NCI-H1436 (cell line): Measurements from ENCODE around the gene FAM229A.
A peak's percentile ranks its signal among the peaks of the same experiment; 100 is the strongest.
"Not testable (repeated sequence)": the region's sequence is repeated elsewhere in the genome, so short reads cannot be mapped to it uniquely, and the experiment has no call there.

Experiments used
- DNase-seq: peaks from one replicate; lab custom pipeline; 2025; lab: John Stamatoyannopoulos, UW

The FAM229A gene

DNA sequence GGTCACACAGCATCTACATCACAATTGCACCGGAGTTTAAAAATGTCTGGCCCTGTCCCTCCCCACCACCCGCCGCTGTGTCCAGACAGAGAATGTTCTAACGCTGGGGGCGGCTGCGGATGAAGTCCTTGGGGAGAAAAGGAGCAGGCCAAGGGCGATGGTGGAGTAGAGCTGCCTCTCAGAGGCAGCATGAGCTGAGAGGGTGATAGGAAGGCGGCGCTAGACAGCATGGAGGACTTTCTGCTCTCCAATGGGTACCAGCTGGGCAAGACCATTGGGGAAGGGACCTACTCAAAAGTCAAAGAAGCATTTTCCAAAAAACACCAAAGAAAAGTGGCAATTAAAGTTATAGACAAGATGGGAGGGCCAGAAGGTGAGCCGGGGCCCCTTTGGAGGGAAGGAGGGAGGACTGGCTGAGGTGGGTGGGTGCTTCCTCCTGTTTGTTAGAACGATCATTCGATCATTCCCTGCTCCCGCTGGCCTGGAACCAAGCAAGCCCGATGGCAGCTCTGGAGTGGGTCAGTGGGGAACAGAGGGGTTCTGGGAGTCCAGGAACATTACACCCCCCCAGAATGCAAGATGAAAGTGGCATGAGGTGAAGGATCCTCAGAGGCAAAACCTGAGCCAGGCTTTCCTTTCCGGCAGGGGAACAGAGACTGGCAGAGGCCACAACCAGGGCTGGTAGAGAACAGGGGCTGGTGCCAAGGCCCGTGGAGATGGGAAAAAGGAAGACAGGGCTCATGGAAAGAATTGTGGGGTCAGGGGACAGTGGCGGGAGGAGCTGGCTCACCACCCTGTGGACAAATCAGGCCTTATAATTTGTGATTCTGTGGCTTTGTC, at the start of gene FAM229A, which contains the start of gene TSSK3:
Gene FAM229A (minus strand): TSS at position 12 of the 840 bp plus-strand sequence. CDS start 394 bp downstream, outside the sequence.
Gene TSSK3 (plus strand): TSS at position 66 of the 840 bp plus-strand sequence. CDS start 163 bp downstream, at position 229.
- DNase-seq = no peak

DNA sequence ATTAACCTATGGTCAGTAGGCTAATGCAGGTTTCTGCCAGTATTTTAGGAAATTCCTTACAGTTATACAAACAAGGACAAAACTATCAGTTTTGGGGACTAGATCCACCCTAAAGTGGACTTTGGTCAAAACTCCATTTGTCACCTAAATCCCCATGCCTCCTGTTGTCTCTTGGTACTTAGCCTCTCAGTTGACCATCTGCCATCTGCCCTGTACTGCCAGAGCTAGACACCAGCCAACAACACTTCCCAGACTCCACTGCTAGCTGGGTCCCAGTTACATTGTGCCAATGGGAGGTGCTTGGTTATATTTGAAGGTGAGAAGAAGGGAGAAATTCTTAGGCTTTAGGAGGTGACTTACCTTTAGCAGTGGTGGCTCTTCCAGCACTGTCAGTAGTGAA, 49.0 kb upstream of the FAM229A start:
- DNase-seq = no peak

- no peak for DNase-seq
Observed at GRCh38 chr1:32406629-32407111, 44.4 kb upstream of the FAM229A start.

DNA sequence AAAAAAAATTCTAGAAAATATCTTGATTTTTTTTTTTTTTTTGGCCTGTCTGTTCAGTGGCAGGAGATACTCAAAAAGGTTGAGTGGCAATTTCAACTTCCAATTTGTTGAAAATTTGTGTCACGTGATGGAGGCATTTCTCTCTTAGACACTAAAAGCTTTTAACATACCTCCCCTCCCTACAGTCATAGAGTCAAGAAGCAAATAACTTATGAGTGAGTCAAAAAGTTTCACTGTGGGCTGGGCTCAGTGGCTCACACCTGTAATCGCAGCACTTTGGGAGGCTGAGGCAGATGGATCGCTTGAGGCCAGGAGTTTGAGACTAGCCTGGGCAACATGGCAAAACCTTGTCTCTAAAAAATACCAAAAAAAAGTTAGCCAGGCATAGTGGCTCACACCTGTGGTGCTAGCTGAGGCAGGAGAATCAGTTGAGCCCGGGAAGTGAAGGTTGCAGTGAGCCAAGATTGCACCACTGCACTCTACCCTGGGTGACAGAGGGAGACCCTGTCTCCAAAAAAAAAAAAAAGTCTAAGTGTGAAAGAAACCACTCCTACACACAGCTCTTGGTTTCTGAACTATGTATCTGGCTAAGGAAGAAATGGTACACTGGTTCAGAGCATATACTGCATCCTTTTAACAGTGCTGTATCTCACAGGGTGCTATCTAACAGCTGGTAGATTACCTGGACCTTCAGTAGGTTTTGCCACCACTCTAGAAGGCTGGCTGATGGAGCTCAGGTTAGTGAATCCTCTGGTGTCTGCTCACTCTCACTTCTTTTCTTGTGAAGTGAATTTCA, 43.6 kb upstream of the FAM229A start:
- no peak for DNase-seq

DNA sequence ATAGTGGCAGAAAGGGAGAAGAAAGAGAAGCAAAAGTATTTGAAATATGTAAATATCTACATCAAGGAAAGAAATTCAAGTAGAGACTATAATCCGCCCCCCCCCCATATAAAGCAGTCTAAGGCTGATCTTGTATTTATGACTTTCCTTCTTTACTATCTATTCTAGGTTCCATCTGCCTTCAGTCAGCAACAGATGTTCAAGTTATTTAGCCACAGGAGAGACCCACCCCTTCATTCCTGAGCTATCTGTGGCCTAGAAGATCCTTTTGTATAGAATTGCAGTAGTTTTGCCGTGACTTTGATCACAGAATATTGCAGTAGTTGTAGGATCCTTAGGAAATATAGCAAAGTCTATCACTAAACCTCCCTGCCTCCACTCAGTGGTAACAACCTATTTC, 42.7 kb upstream of the FAM229A start:
- DNase-seq = no peak

DNA sequence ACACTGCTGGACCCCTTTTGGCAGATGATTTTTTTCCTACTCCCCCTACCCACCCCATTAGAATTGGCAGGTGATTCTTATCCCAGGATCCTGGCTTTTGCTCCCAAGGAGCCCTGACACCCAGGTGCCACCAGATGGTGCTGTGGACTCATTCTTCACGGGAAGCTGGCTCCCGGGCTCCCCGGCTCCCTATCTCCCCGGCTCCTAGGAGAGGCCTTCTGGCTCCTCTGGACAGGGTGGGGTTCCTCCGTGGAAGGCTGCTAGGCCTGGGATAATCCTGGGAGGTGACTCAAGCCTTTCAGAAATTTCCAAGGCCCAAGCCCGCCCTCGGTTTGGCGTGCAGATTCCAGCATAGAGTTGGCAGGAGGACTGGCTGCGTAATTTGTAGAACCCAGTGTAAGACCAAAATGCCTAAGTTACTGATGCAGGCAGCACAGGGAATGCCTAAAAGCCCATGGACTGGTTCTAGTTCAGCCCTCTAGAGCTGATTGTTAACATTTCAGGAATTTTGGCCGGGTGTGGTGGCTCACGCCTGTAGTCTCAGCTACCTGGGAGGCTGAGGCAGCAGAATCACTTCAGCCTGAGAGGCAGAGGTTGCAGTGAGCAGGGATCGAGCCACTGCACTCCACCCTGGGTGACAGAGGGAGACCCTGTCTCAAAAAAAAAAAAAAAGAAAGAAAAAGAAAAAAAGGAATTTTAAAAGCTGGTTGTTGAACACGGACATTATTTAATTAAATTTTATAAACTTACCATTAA, 38.8 kb upstream of the FAM229A start:
- peak; percentile 70 for DNase-seq

DNA sequence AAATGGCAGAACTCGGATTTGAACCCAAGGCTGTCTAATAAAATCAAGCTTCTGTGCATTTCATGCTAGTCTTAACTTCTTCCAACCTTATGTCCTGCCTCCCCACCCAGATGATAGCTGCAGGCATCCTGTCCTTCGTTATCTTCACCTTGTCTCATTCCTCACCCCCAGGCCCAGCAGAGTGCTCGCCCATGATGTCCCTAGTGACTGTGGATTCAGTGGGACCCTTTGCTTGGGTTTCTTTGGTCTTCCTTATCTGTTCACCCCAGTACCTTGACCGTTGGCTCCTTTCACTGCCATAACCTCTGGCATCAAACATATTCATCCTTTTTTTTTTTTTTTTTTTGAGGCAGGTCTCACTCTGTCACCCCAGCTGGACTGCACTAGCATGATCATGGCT, 37.6 kb upstream of the FAM229A start:
- DNase-seq = no peak

GRCh38 chr1:32398401-32398800, 36.1 kb upstream of the FAM229A start:
- DNase-seq = no peak

- DNase-seq = not testable (repeated sequence)
Observed at GRCh38 chr1:32396524-32396923, 34.2 kb upstream of the FAM229A start.

- DNase-seq = peak; percentile 16
Observed at GRCh38 chr1:32394890-32395432, 32.7 kb upstream of the FAM229A start.

- DNase-seq = peak; percentile 96
Observed at GRCh38 chr1:32394141-32394889, 32.0 kb upstream of the FAM229A start, which contains the start of gene BSDC1. Gene BSDC1, minus strand, starts transcription at chr1:32394441. Its CDS starts 27 bp downstream, at chr1:32394414.

- no peak for DNase-seq
Observed at GRCh38 chr1:32393832-32394140, 31.5 kb upstream of the FAM229A start.

DNA sequence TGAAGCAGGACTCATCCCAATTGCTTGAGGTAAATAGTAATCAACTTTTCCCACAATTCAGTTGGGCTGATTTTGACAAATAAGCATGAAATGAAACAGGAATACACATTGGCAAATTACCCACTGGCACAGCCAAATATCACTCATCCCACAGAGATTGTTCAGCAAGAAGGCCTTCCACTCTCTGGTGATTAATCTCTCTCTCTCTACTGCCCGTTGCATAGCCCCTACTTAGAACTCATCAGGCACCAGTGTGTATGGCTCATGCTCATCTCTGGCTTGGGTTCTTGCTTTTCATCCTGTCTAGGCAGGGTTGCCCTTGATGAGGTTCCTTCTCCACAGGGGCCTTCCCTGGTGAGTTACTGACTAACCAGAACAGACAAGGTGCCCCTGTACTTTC, 30.9 kb upstream of the FAM229A start:
- no peak for DNase-seq

DNA sequence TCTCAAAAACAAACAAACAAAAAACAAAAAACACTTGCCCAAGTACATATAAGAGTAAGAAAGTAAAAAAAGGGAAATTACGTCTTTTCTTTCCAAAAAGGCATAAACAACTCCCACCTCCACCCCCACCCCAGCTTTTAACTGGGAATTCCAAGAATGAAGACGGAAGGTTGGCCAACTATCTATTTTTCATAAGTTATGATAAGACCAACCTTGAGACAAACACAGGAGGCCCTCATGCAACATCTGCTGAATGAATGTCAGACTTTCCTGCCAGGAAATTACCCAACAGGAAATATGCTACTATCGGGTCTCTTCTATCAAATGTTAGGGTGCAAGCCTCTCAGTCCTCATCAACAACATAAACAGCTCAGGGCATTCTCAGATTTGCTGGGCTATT, 30.0 kb upstream of the FAM229A start:
- DNase-seq = no peak

DNA sequence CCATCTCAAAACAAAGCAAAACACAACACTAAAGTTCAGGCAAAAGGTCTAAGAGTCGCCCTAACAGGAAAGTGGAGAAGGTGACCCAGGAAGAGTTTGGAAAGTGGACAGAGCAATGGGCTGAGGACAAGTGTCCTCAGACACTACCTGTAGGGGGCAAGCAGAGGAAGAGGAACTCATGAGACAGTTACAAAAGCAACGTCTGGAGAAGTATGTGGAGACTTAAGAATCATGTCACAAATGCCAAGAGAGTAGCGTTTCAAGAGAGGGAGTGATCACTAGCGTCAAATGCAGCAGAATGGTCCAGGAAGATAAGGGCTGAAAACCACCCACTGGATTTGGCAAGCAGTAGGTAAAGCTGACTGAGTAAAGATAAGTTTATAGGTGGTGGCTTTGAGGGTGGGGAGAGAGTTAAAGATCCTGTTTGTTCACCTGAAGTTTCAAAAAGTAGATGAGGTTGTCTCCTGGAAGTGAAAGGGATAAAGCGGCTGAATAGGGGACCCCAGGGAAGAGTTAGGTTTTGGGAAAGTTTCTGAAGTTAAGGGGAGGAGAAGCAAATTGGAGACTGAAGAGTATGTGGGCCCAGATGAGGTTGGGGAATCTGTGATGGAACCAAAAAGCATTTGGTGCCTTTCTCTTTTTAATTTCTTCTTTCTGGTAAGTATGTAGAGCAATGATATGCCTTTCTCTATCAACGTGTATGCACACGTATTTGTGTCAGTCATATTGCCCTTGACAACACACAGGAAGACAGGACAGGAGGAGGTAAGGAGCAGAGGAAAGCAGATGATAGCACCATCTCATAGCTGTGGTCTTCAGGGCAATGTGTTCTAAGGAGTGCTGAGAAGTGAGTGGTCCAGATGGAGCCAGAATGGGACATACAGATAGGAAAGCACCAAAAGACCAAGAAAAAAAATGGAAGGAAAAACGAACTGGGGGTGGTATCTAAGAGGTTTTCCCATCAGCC, 28.9 kb upstream of the FAM229A start:
- DNase-seq = no peak

- no peak for DNase-seq
Observed at GRCh38 chr1:32388641-32389040, 26.4 kb upstream of the FAM229A start.

- DNase-seq = no peak
Observed at GRCh38 chr1:32386676-32387392, 24.5 kb upstream of the FAM229A start.

DNA sequence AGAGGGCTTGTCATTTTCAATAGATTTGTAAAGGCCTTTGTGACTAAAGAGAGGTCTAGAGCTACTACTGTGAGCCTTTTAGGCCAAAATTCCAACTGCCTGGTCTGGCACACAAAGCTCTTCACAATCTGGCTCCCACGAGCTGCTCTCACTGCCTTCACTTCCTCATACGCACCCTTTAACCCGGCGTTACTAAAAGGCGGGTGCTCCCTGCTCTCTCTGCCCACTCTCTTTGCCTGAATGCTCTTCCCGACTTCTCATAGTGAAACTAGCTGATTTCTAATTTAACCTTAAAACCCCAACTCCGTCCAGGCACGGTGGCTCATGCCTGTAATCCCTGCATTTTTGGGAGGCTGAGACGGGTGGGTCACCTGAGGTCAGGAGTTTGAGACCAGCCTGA, 17.8 kb upstream of the FAM229A start:
- DNase-seq = no peak

GRCh38 chr1:32377541-32378220, 15.4 kb upstream of the FAM229A start:
- DNase-seq = no peak
